Stimulated activated CD8-positive, alpha-beta memory T cell treated with anti-CD3 and anti-CD28 coated beads, Interleukin-7, amount 100 ng/mL, for 4 hours (primary cell): Measurements from ENCODE around the gene PIP5K1B.

Experiments
- DNase-seq, 2 donors: peaks; one replicate each; pipeline ENCODE4 v3.0.0-alpha.2; 2020; ENCODE audit warnings: low read depth in 2 of 2

PIP5K1B gene

DNA sequence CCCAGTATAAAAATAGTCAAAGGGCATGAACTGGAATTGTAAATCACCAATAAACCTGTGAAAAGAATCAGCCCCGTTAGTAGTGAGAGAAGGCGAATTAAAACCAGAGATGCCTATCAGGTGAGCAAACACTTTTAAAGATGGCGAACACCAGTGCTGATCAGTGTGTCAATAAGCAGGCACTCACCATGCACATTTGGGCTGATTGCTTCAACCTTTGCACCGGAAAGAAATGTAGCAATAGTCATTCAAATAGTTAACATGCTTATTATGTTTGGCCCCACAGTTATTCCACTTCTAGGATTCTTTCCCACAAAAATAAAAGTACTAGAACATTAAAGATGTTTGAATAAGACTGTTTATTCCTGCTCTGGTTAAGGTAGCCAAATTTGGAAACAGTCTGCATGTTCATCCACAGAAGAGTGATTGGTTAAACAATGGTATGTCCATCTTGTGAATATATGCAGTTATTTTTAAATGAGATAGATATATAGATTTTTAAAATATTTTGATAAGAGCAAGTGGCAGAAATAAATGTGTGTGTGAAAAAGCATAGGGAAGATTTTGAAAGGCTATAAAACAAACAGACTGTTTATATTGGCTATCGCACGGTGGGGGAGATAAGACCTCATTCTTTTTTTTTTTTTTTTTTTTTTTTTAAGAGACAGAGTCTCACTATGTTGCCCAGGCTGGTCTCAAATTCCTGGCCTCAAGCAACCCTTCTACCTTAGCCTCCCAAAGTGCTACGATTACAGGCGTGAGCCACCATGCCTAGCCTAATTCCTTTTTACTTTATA lies 112.2 kb downstream of the PIP5K1B start:
- DNase-seq: no peak

DNA sequence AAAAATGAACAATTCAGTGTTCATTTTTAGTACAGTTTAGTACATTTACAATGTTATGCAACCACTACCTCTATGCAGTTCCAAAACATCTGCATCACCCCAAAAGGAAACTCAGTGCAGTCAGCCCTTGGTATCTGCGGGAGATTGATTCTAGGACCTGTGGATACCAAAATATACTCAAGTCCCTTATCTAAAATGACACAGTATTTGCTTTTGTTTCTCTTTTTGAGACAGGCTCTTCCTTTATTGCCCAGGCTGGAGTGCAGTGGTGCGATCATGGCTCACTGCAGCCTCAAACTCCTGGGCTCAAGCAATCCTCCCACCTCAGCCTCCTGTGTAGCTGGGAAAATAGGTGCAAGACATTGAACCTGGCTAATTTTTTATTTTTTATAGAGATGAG lies 114.0 kb downstream of the PIP5K1B start:
- no peak for DNase-seq

DNA sequence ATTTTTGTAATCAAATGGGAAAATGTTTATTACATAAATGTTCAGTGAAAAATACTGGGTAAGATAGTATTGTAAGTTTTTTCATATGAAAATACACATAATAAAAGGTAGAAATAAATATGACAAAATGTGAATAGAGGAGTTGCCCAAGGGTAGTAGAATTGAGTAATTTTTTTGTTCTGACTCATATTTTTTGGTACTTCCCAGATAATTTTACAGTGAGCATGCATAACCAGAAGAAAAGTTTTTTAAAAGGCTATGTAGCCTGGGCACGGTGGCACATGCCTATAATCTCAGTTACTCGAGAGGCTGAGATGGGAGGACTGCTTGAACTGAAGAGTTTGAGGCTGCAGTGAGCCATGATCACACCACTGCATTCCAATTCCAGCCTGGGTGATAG lies 116.9 kb downstream of the PIP5K1B start:
- DNase-seq: no peak

DNA sequence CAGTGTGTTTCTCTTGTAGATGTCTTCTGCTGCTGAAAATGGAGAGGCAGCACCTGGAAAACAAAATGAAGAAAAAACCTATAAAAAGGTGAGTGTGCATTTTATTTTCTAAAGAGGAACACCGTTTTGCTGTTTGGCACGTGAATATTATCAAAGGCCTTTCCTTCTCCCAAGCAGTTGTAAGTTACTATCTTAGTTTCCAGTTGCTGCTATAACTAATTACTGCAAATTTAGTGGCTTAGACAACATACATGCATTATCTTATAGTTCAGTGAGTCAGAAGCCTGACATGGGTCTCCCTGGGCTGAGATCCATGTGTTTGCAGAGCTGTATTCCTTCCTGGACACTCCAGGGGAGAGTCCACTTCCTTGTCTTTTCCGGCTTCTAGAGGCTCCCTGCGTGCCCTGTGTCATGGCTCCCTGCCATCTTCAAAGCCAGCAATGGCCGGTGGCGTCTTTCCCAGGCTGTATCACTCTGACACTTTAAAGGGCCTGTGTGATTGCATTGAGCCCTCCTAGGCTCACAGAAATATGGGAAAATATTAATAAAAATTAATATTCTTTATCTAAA lies 117.6 kb downstream of the PIP5K1B start:
- DNase-seq: no peak

DNA sequence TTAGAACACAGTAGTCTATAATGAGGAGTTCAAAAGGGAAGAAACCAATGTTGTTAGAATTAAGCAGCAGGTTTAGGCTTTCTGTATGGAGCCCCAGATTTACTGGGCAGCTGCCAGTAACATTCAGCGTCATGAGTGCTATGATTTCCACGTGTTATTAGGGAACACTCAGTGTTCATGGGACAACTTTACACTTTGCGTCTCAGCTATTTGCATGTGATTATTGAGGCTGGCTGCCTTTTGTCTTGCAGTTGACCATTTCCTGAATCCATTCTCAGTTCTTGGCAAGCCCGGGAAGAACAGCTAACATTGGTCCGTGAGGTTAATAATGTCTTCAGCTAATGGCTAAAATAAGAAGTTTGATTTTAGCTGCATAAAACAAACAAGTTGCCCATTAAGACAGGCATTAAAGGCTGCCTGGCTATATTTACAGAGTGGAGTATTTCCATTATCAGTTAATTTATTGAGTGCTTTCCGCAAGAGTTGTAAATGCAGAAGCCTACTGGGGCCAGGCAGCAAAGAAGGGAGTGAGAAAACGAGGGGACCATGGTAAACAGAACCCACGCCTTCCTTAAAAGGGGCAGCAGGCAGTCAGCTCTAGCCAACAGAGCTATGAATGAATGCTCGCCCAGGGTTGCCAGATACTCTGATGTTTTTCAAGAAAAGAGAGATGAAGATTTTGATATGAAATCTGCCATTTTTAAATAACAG lies 120.9 kb downstream of the PIP5K1B start:
- DNase-seq: no peak

DNA sequence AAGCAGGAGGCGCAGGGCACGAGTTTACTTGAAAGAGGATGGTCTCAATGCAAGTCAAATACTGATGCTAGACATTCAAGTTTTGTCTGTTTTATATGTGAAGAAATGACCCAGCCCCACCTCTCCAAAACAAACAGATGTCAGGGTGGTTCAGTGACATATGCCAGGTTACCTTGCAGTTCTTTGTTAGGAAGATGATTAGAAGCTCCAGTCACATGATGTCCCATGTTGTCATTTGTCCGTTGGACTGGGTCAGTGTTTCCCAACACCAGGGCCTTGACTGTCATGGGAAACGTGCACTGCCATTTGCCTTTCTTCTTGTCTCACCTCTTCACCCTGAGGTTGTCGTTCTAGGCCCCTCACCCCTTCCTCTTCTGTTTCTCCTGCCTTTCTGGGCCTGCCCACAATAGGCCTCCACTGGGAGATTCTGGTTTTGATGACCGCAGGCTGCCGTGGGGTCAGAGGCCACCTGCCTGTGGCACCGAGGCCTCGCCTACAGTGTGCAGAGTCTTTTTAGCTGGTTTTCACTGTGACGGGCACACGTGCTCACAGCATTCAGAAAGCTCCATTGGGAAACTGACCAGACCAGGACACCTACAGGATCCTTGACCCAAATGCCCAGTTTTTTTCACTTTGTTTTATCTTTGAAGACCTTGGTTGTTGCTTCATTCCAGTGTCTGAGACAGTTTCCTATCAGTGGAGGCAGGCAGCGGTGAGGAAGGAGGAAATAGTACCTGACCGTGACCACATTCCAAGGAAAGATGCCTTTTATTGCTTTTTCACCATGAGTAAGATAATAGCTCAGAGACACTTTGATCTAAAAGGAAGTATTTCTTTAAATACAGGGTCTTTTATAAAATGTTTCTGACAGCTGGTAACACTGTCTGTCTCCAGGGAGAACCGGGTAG lies 123.1 kb downstream of the PIP5K1B start:
- no peak for DNase-seq

DNA sequence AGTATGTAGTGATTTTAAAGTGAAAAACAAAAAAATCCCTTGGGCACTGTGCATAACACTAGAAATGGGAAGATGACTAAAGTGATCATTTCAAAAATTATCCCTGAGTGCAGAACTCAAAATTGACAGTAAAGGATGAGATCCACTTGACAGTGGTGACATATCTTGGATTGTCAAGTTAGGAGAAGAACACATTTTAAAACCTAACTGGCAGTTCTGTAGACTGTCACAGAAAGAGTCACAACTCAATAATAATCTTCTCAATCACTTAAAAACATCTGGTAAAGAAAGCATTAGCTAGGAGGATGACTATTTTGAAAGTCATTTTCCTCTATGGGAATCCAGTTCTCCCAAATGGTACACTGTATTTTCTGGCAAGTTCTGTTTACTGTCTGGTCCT lies 127.1 kb downstream of the PIP5K1B start:
- no peak for DNase-seq

DNA sequence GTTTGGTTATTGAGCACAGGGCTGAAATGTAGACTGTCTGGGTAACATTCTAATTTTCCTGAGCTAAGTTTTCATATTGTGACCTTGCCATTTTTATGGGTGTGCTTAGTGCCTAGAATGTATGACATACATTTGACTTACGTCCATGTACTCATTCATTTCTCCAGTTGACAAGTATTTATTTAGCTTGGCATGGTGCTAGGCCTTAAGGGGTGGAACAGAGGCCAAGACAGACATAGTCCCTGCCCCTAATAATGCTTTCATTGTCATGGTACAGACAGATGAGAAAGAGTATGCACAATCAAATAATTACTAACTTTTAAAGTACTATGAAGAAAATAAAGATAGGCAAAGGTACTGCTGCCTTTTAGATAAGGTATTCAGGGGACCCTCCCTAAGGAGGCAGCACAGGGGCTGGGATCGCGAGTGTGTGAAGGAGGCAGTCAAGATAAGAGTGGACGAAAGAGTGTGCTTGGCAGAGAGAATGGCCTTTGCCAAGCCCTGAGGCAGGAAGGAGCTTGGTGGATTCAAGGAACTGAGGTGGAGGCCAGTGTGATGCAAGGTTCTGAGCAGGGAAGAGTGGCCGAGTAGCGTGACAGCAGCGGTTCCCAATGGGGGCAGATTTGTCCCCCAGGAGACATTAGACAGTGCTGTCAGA lies 128.0 kb downstream of the PIP5K1B start:
- DNase-seq: no peak

DNA sequence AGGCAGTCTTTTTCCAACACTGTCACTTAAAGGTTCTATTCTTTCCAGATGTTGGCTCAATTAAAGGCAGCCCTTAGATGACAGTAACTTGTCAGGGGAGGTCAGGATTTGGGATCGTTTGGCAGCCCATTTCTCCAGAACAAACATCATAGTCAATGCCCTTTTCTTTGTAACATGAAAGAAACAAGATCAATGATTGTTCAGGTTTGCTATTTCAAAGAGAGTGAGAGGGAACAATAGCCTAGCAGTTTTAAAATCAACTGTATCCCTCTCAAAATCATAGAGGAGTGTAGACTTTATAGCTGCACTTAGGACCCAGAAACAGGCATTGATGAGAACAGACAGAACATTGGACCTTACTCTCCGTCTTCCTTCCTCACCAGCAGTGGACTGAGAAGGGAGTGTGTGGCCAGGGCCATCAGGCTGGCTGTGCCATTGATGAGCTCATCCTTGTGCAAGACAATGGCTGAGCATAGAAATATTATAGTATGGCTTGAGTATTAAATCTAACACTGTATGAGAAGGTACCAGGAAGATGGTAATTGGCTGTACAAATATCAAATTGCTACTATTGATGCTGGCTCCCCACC lies 130.0 kb downstream of the PIP5K1B start:
- DNase-seq: no peak

DNA sequence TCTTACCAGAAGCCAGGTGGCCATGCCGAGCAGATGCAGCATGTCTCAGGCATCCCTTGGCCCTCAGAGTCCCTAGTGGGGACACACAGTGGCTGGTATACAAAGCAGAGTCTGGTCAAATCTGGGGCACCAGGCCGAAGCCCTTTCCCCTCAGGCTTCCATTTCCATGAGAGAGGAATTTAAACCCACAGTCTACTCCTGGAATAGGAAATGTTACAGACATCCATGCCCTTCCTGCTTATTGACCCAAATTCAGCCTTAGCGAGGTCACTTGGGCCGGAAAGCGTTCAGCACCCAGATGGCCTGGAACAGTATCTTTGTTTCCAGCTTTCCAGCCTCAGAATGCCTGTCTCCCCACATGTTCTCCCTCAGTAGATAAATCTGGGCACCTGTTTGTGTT lies 131.7 kb downstream of the PIP5K1B start:
- DNase-seq: no peak

DNA sequence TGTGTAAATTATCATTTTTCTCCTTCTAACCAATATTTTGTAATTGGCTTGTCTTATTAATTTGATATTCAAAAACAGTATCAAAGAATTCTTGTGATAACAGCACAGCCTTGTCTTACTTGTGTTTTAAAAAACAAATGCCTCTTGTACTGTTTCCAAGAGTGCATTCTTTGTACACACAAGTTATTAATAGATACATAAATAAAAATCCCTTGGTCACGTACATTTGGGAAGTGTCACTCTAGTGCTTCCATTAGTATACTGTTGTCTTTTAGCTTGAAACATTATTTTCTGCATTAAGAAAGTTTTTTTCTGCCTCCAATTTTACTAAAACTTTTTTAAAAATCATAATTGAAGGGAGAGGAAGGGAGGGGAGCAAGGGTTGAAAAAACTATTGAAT lies 133.2 kb downstream of the PIP5K1B start:
- no peak for DNase-seq

DNA sequence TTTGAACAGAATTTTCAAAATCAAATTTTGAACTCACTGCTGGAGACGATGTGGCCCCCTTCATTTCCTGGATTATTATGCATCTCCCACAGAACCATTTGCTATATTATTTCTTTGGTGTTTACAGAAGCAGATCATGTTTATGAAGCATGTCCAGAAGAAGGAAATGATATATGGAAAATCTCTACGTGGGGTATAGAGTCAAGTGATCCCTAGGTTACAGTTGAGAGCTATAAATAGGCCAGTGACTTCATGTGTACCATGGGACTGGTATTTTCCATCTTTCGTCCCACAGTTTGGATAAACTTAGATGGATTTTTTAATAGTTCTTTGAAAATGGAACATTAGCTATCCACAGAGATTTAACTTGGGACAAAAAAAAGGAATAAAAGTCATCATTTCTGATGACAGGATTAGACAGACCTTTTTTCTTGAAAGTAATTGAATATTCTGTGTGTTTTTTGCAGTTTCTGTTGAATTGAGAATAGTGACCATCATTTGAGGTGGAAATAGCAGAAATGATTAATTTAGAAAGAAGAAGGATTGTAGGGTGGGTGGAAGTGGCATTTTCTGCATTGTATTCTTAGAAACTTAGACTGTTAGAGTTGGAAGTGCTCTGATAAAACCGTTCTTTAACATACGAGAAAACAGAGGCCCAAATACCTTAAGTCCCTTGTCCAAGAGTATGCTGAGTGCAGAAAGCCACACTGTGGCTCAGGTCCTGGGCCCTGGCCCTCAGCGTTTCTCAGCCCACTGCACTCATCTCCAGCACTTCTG lies 136.4 kb downstream of the PIP5K1B start:
- no peak for DNase-seq

DNA sequence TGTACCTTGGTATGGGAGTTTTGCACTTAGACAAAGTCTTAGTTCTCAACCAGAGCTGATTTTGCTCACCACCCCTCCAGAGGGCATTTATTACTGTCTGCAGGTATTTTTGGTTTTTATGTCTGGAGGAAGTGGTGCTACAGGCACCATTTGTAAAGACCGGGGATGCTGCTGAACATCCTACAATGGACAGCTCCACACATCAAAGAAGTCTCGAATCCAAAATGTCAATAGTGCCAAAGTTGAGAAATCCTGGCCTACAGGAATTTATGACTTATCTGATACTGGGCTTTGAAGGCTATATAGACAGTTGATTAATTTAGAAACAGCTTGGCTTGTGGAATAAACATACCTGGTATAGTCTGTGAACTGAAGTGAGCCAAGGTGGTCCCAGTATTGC lies 137.5 kb downstream of the PIP5K1B start:
- no peak for DNase-seq

DNA sequence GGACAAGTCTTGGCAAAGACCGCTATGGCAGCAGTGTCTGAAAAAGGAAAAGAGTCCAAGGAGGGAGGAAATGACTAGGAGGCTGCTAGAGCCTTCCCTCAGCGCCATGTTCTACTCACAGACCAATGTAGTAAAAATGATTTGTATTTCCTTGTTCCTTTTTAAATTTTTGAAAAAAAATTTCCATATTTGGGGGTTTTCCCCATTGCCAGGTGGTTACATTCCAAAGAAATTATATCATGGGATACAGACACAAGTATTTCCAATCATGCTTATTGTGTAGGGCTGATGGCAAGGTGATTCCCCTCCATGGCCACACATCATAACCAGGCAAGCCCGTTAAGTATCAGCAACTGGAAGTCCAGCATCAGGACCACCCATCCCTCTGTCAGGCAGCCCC lies 138.2 kb downstream of the PIP5K1B start:
- DNase-seq: no peak

DNA sequence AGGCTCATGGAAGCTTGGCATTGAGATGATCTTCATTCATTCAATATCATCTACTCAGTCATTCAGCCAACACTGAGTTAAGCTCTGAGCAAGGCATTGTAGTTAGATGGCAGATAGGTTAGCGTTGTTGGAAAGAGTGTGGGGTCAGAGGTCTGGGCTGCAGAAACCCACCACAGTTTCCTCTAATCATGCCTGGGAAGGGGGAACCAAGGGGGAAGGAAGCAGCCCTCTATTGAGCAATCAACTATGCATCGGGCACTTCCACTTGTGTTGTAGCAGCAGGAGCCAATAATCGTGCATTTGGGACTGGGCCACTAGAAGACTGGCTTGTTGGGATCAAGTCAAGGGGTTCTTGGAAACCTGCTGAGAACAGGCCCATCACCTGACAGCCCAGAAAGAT lies 139.1 kb downstream of the PIP5K1B start:
- no peak for DNase-seq

DNA sequence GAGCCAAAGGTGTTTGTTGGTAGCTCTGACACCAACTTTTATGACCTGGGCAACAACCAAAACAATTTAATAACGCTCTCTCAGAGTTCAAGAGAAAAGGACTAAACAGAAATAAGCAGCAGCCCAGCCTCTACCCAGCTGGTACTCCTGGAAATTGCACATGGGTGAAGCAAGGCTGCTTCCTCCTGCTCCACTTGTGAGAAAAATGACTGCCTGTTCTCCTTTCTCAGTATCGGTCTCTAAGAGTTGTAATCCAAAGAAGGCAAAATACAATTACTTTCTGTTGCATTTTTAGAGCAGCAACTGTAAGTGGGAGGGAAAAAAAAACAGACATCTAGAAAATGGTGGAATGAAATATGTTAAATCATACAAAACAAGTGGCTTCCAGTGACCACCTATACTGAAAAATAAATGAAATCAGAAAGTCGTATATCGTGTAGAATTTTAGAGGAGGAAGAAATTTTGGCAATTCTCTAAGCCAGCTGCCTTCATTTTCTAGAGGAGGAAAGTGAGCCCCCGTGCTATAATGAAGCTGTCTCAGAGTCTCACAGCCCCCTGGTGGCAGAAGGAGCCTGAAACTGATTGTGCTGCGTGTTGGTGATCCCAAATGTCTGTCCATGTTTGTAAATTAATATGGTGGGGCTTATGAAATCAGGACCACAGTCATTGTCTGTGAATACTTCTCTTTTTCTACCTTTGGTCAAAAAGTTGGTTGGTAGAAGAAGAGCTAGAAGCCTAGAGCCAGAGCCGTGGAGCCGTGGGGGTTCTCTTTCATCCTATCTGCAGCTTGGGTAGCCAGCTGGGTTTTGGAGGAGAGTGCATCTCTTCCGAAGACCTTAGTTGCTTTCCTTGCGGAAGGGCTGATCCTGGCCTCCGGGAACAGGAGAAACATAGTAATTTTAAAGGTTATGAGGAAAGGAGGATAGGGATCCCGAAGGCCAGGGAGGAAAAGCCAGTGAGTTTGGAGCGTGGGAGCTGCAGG lies 139.9 kb downstream of the PIP5K1B start:
- DNase-seq: no peak

DNA sequence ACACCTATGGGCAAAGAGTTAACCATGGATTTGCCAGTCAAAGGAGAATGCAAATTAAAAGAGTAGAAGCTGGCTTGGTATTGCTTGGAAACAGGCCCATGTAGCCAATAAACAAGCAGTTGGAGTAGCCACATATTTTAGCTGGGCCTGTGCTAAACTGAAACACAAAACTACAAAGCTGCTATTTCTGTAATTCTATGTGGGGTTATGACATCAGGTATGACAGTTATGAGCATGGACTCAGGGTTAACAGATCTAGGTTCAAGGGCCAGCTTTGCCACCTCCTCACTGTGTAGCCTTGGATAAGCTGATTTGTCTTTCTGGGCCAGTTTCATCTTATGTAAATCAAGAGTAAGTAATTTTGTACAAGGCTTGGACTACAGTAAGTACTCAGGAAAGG lies 142.7 kb downstream of the PIP5K1B start:
- no peak for DNase-seq

DNA sequence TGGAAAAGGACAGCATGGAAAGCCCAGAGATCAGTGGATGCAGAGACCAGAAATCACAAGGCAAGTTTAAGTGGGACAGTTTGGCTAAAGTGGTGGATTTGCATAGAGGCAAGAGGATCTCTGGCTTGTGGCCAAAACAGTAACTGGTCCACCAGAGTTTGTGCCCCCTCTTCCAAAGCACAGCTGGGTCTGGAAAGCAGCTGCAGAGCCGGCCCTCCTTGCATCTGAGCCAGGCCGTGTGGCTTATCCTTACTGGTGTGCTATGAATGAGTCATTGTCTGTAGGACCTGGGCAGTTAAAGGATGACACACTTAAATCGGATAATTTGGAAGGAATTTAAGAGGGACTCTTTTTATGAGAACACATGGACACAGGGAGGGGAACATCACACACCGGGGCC lies 146.6 kb downstream of the PIP5K1B start:
- no peak for DNase-seq

DNA sequence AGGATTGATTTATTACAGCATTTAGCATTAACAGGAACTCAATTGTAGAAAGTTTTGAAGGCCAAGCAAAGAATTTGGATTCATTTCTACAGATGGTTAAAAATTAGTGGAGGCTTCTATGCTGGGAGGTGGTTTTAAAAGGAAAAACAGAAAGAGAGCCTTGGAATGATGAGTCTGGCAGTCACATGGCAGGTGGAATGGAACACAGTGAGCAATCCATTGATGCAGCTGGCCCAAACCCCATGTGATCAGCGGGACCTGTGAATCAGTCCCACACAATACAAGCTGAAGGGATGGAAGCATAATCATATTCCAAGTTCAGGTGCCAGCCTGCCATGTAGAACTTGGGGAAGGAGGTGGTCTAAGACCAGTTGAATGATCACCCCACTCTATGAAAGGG lies 147.9 kb downstream of the PIP5K1B start:
- DNase-seq: no peak
